Measurements from ENCODE around the gene RGMB.

RGMB gene

GRCh38 chr5:98839469-98840383, 66.3 kb downstream of the RGMB start:
- FAIRE-seq (no peak), DNase-seq (ENCODE audit: insufficient read length, low spot score) (no peak)
- no peak for TF ChIP-seq CTCF (IDR thresholded peaks at IDR 0.05; ENCODE audit: insufficient read depth, missing control alignments)

GRCh38 chr5:98840946-98841345, 67.5 kb downstream of the RGMB start:
- DNase-seq (ENCODE audit: insufficient read length, low spot score) (no peak), FAIRE-seq (no peak)
- no peak for TF ChIP-seq CTCF (IDR thresholded peaks at IDR 0.05; ENCODE audit: insufficient read depth, missing control alignments)

GRCh38 chr5:98843481-98843880, 70.0 kb downstream of the RGMB start:
- no peak for DNase-seq (ENCODE audit: insufficient read length, low spot score)
- FAIRE-seq = no peak

GRCh38 chr5:98844865-98845264, 71.4 kb downstream of the RGMB start:
- FAIRE-seq (no peak), DNase-seq (ENCODE audit: insufficient read length, low spot score) (no peak)
- TF ChIP-seq CTCF (IDR thresholded peaks at IDR 0.05; ENCODE audit: insufficient read depth, missing control alignments) = no peak

More at GRCh38 chr5:98843481-98843880, 70.0 kb downstream of the RGMB start:
- no peak for TF ChIP-seq CTCF (IDR thresholded peaks at IDR 0.05; ENCODE audit: insufficient read depth, missing control alignments)

GRCh38 chr5:98845878-98846277, 72.4 kb downstream of the RGMB start:
- TF ChIP-seq CTCF (IDR thresholded peaks at IDR 0.05; ENCODE audit: insufficient read depth, missing control alignments) = no peak
- DNase-seq (ENCODE audit: insufficient read length, low spot score) (no peak), FAIRE-seq (no peak)

Data from D721Med (cell line).